ENCODE measurements around the gene CRX.

GRCh38 chr19:47832723-47833122, 11.0 kb downstream of the CRX start:
- TF ChIP-seq ATF3 (CRISPR knock-in tag; IDR thresholded peaks at IDR 0.05): no peak
- no peak for TF ChIP-seq RERE (CRISPR knock-in tag; IDR thresholded peaks at IDR 0.05; ENCODE audit: low read depth)
- no peak for TF ChIP-seq SIX1 (CRISPR knock-in tag; IDR thresholded peaks at IDR 0.05; ENCODE audit: borderline replicate concordance)
- TF ChIP-seq ZFP82 (CRISPR knock-in tag; IDR thresholded peaks at IDR 0.05; ENCODE audit: borderline replicate concordance): no peak
- TF ChIP-seq MTF2 (CRISPR knock-in tag; IDR thresholded peaks at IDR 0.05; ENCODE audit: borderline replicate concordance): no peak
- TF ChIP-seq ZNF660 (CRISPR knock-in tag; IDR thresholded peaks at IDR 0.05; ENCODE audit: borderline replicate concordance, low read depth): no peak
- TF ChIP-seq TIGD3 (CRISPR knock-in tag; IDR thresholded peaks at IDR 0.05; ENCODE audit: borderline replicate concordance): no peak
- TF ChIP-seq CBFB (CRISPR knock-in tag; IDR thresholded peaks at IDR 0.05): no peak

All from HepG2 (cell line).